ENCODE results near the gene TIPARP.

The TIPARP gene

GRCh38 chr3:156741935-156742334 lies 67.5 kb downstream of the TIPARP start:
- H3K9ac ChIP-seq = no peak overlapping the region
- no peak overlapping the region for H3K27ac ChIP-seq
- H3K79me2 ChIP-seq = peaks cover 9% of the 10 kb centered on the region
- no peaks in the 10 kb centered on the region for H3K9me3 ChIP-seq (ENCODE audit: control insufficient read depth, low read length)
- no peak overlapping the region for H3K4me2 ChIP-seq (ENCODE audit: low read length)
- no peak overlapping the region for H2AFZ ChIP-seq
- no peak for TF ChIP-seq CTCF (IDR thresholded peaks at IDR 0.05)
- no peak overlapping the region for H3K4me3 ChIP-seq (ENCODE audit: low read depth, low read length)
- H3K27me3 ChIP-seq (ENCODE audit: control insufficient read depth, insufficient read depth, low read length) = no peaks in the 10 kb centered on the region
- peaks cover 8% of the 10 kb centered on the region for H3K4me1 ChIP-seq
- H3K36me3 ChIP-seq (ENCODE audit: control insufficient read depth, insufficient read depth, low read length) = no peaks in the 10 kb centered on the region

- H3K4me1 ChIP-seq = peaks cover 8% of the 10 kb centered on the region
- no peak overlapping the region for H3K9ac ChIP-seq
- no peaks in the 10 kb centered on the region for H3K27me3 ChIP-seq (ENCODE audit: control insufficient read depth, insufficient read depth, low read length)
- no peaks in the 10 kb centered on the region for H3K9me3 ChIP-seq (ENCODE audit: control insufficient read depth, low read length)
- H3K79me2 ChIP-seq = peaks cover 9% of the 10 kb centered on the region
- H3K4me2 ChIP-seq (ENCODE audit: low read length) = no peak overlapping the region
- no peak overlapping the region for H2AFZ ChIP-seq
- H3K4me3 ChIP-seq (ENCODE audit: low read depth, low read length) = no peak overlapping the region
- no peak for TF ChIP-seq CTCF (IDR thresholded peaks at IDR 0.05)
- H3K27ac ChIP-seq = no peak overlapping the region
- no peaks in the 10 kb centered on the region for H3K36me3 ChIP-seq (ENCODE audit: control insufficient read depth, insufficient read depth, low read length)
Observed at GRCh38 chr3:156742401-156742800, 68.0 kb downstream of the TIPARP start.

GRCh38 chr3:156743859-156744258 lies 69.5 kb downstream of the TIPARP start:
- Histone ChIP-seq H3K4me2 (ENCODE audit: low read length) (no peak overlapping the region), H3K36me3 (ENCODE audit: control insufficient read depth, insufficient read depth, low read length) (no peaks in the 10 kb centered on the region), H3K4me3 (ENCODE audit: low read depth, low read length) (no peak overlapping the region), H3K4me1 (peaks cover 9% of the 10 kb centered on the region), H3K27ac (no peak overlapping the region), H2AFZ (no peak overlapping the region), H3K9me3 (ENCODE audit: control insufficient read depth, low read length) (no peaks in the 10 kb centered on the region), H3K79me2 (peaks cover 9% of the 10 kb centered on the region), H3K27me3 (ENCODE audit: control insufficient read depth, insufficient read depth, low read length) (no peaks in the 10 kb centered on the region), H3K9ac (no peak overlapping the region)
- no peak for TF ChIP-seq CTCF (IDR thresholded peaks at IDR 0.05)

- Histone ChIP-seq H3K36me3 (ENCODE audit: control insufficient read depth, insufficient read depth, low read length) (no peaks in the 10 kb centered on the region), H3K79me2 (peaks cover 9% of the 10 kb centered on the region), H3K4me1 (peaks cover 15% of the 10 kb centered on the region), H3K4me2 (ENCODE audit: low read length) (no peak overlapping the region), H3K27me3 (ENCODE audit: control insufficient read depth, insufficient read depth, low read length) (no peaks in the 10 kb centered on the region), H3K4me3 (ENCODE audit: low read depth, low read length) (no peak overlapping the region), H2AFZ (no peak overlapping the region), H3K9me3 (ENCODE audit: control insufficient read depth, low read length) (no peaks in the 10 kb centered on the region), H3K9ac (no peak overlapping the region), H3K27ac (no peak overlapping the region)
- no peak for TF ChIP-seq CTCF (IDR thresholded peaks at IDR 0.05)
Observed at GRCh38 chr3:156744631-156745030, 70.2 kb downstream of the TIPARP start.

- H3K4me2 ChIP-seq (ENCODE audit: low read length) = no peak overlapping the region
- H3K4me3 ChIP-seq (ENCODE audit: low read depth, low read length) = no peak overlapping the region
- H3K79me2 ChIP-seq = peaks cover 9% of the 10 kb centered on the region
- no peak for TF ChIP-seq CTCF (IDR thresholded peaks at IDR 0.05)
- no peak overlapping the region for H3K27ac ChIP-seq
- H3K4me1 ChIP-seq = peaks cover 27% of the 10 kb centered on the region
- H3K36me3 ChIP-seq (ENCODE audit: control insufficient read depth, insufficient read depth, low read length) = no peaks in the 10 kb centered on the region
- no peaks in the 10 kb centered on the region for H3K27me3 ChIP-seq (ENCODE audit: control insufficient read depth, insufficient read depth, low read length)
- no peaks in the 10 kb centered on the region for H3K9me3 ChIP-seq (ENCODE audit: control insufficient read depth, low read length)
- no peak overlapping the region for H3K9ac ChIP-seq
- no peak overlapping the region for H2AFZ ChIP-seq
Observed at GRCh38 chr3:156745766-156746165, 71.4 kb downstream of the TIPARP start.
